ENCODE measurements around the gene GALNTL6. TPM values are rescaled to one million over a fixed set of nuclear protein-coding genes. Genes with fewer than 3 reads are reported as not detected.
A peak's percentile ranks its signal among the peaks of the same experiment; 100 is the strongest.

The GALNTL6 gene
- total and polyA plus RNA-seq, 7 donors, result 0.14 to 2.5 (median 0.42) TPM; not detected in 1

GRCh38 chr4:173057442-173057841, 1244.2 kb downstream of the GALNTL6 start:
- peaks cover 0 to 16% (median 4%) of the 10 kb centered on the region in 4 donors for H3K4me1 ChIP-seq
- H3K9me3 ChIP-seq, result no peaks in the 10 kb centered on the region
- no peaks in the 10 kb centered on the region for H3K27me3 ChIP-seq
- intact Hi-C loops (cut with DNase I), result no loop called here
- 18 to 53% methylated on average over 3 of the region's 3 CpGs for WGBS, 2 donors
- H3K4me3 ChIP-seq, result no peak overlapping the region
- H3K36me3 ChIP-seq, result no peaks in the 10 kb centered on the region
- no peak for DNase-seq
- H3K27ac ChIP-seq, result no peak overlapping the region
- no peak for TF ChIP-seq POLR2A (IDR thresholded peaks at IDR 0.05)
- no peak for TF ChIP-seq EP300 (IDR thresholded peaks at IDR 0.05)
- no peak for TF ChIP-seq POLR2AphosphoS5 (IDR thresholded peaks at IDR 0.05)
- no peak for TF ChIP-seq CTCF (IDR thresholded peaks at IDR 0.05)

DNA sequence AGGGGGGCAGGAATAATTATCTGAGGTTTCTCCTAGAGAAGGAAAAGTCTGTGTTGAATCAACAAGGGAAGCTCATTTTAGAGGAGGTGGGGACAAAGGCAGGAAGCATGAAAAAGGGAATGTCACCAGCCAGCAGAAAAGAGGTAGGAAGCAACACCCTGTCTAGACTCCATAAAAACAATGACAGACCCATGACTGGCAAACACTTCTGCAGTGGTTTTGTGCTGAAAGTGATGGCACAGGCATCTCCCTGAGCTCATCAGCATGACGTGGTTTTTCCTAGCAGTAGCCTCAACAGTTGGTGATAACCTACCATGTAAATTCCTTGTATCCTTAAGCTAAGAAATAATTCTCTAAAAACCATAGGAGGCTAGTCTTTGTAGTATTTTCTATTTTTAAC, 1244.7 kb downstream of the GALNTL6 start:
- 73 to 83% methylated on average over 1 of the region's 1 CpG for whole genome bisulfite sequencing, 2 donors
- intact Hi-C loops (cut with DNase I), result no loop called here
- no peaks in the 10 kb centered on the region for H3K9me3 ChIP-seq
- no peak for TF ChIP-seq POLR2AphosphoS5 (IDR thresholded peaks at IDR 0.05)
- no peak for TF ChIP-seq CTCF (IDR thresholded peaks at IDR 0.05)
- H3K27ac ChIP-seq, result no peak overlapping the region
- no peak for DNase-seq
- H3K27me3 ChIP-seq, result no peaks in the 10 kb centered on the region
- peaks cover 0 to 16% (median 4%) of the 10 kb centered on the region in 4 donors for H3K4me1 ChIP-seq
- no peak overlapping the region for H3K4me3 ChIP-seq
- H3K36me3 ChIP-seq, result no peaks in the 10 kb centered on the region

DNA sequence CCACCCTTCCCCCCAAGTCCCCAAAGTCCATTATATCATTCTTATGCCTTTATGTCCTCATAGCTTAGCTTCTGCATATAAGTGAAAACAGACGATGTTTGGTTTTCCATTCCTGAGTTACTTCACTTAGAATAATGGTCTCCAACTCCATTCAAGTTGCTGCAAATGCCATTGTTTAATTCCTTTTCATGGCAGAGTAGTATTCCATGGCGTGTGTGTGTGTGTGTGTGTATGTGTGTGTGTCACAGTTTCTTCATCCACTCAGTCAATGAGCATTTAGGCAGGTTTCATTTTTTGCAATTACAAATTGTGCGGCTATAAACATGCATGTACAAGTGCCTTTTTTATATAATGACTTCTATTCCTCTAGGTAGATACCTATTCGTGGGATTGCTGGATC, 1248.0 kb downstream of the GALNTL6 start:
- H3K4me1 ChIP-seq, result peaks cover 0 to 16% (median 4%) of the 10 kb centered on the region in 4 donors
- H3K4me3 ChIP-seq, result no peak overlapping the region
- intact Hi-C loops (cut with DNase I), result no loop called here
- H3K27me3 ChIP-seq, result no peaks in the 10 kb centered on the region
- WGBS, 2 donors, result 68 to 94% methylated on average over 4 of the region's 4 CpGs
- H3K9me3 ChIP-seq, result no peaks in the 10 kb centered on the region
- no peak for DNase-seq
- TF ChIP-seq POLR2AphosphoS5 (IDR thresholded peaks at IDR 0.05), result no peak
- no peak for TF ChIP-seq EP300 (IDR thresholded peaks at IDR 0.05)
- H3K27ac ChIP-seq, result no peak overlapping the region
- H3K36me3 ChIP-seq, result no peaks in the 10 kb centered on the region

DNA sequence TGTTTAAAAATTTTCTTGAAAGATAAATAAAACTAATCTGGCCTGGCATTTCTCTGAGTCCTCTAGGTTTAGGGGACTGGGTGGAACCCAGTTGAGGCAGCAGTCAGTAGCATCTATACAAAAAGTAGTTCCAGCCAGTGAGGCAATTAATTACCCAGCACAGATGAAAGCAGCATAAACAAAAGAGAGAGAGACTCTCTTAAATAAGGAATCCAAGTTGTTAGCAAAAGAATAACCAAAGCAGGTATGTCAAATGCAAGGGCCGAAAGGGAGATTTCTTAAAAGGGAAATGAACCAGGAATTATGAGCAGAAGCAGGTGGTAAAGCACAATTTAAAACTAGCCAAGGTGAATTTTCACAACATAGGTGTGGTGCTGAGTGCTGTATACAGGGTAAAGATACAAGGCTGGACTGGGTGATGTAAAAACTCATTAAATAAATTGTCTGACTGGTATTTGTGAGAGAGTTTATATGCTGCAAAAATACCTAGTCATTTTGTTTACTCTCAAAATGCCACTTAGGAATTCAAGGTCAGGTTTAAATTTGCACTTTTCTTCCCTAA, 1260.8 kb downstream of the GALNTL6 start:
- no peak for TF ChIP-seq POLR2AphosphoS5 (IDR thresholded peaks at IDR 0.05)
- DNase-seq, result no peak
- H3K36me3 ChIP-seq, result no peaks in the 10 kb centered on the region
- no peaks in the 10 kb centered on the region for H3K27me3 ChIP-seq
- H3K27ac ChIP-seq, result no peak overlapping the region
- peaks cover 0 to 14% (median 12%) of the 10 kb centered on the region in 4 donors for H3K4me1 ChIP-seq
- intact Hi-C loops (cut with DNase I), result no loop called here
- 9 to 58% methylated on average over 1 of the region's 1 CpG for WGBS, 2 donors
- peaks cover 0 to 11% (median 4%) of the 10 kb centered on the region in 4 donors for H3K9me3 ChIP-seq
- H3K4me3 ChIP-seq, result no peak overlapping the region

- TF ChIP-seq CTCF (IDR thresholded peaks at IDR 0.05) (no peak), EP300 (IDR thresholded peaks at IDR 0.05) (no peak), POLR2A (IDR thresholded peaks at IDR 0.05) (no peak), POLR2AphosphoS5 (IDR thresholded peaks at IDR 0.05) (peak in 3 of 4 donors; percentile 37 to 67 (median 60))
- Histone ChIP-seq H3K27me3 (no peaks in the 10 kb centered on the region), H3K27ac (no peak overlapping the region), H3K4me3 (no peak overlapping the region), H3K9me3 (peaks cover 0 to 9% (median 4%) of the 10 kb centered on the region in 4 donors), H3K36me3 (no peaks in the 10 kb centered on the region), H3K4me1 (peaks cover 0 to 14% (median 12%) of the 10 kb centered on the region in 4 donors)
- intact Hi-C loops (cut with DNase I), result no loop called here
- 87% methylated on average over 3 of the region's 3 CpGs for WGBS, 2 donors
- DNase-seq, result no peak
Measured at GRCh38 chr4:173074501-173074946, 1261.3 kb downstream of the GALNTL6 start.
